HEK293 (cell line): ENCODE data around the gene SERINC4.

Source experiments
- CTCF ChIA-PET: fragments of 350-600 bp; formaldehyde crosslinking; extraction: SDS; loops from one replicate; lab custom pipeline; 2021; ENCODE audit warnings: antibody characterized with exemption; lab: Yijun Ruan, JAX
- POLR2A ChIA-PET: fragments of 300-600 bp; formaldehyde crosslinking; extraction: SDS; loops from one replicate; lab custom pipeline; 2020; ENCODE audit warnings: antibody characterized with exemption, inconsistent platforms; lab: Yijun Ruan, JAX
- H3K27ac ChIP-seq: fragments of 200-500 bp; sonication (Bioruptor generic); 2 replicates; pipeline ENCODE4 v1.5.1; 2014; ENCODE audit warnings: low read depth, low read length, control low read depth, inconsistent platforms; ENCODE audit errors: extremely low read depth
- H3K36me3 ChIP-seq, 2 experiments: fragments of 200-500 bp in 1 of 2; sonication (Bioruptor generic) in 1 of 2; 1 replicate in 1 of 2; 2 replicates in 1 of 2; pipeline ENCODE4 v1.5.1; 2014 to 2017; ENCODE audit warnings: inconsistent platforms in 2 of 2, low read length in 2 of 2; ENCODE audit not compliant: control insufficient read depth in 2 of 2, insufficient read depth in 1 of 2
- H3K4me1 ChIP-seq: fragments of 200-500 bp; sonication (Bioruptor generic); 2 replicates; pipeline ENCODE4 v1.5.1; 2014; ENCODE audit warnings: mild to moderate bottlenecking, low read length, inconsistent platforms; ENCODE audit not compliant: control insufficient read depth, insufficient read depth
- H3K4me3 ChIP-seq: 2 replicates; pipeline ENCODE4 v1.5.1; 2011; ENCODE audit warnings: low read depth, mild to moderate bottlenecking, control low read depth, low read length, moderate library complexity
- H3K9me3 ChIP-seq: fragments of 200-500 bp; sonication (Bioruptor generic); 2 replicates; pipeline ENCODE4 v1.5.1; 2014; ENCODE audit warnings: low read depth, low read length, inconsistent platforms; ENCODE audit not compliant: control insufficient read depth, insufficient read depth
- GLIS1 ChIP-seq: fragments of 450-650 bp; formaldehyde crosslinking; IDR thresholded peaks from 2 replicates; pipeline ENCODE4 v1.5.1; 2016; ENCODE audit warnings: missing biosample characterization, missing genetic modification characterization
- HOXA7 ChIP-seq: sonication (generic); formaldehyde crosslinking; IDR thresholded peaks from 2 replicates; pipeline ENCODE4 v1.8.1; 2022; ENCODE audit warnings: missing genetic modification reagents, borderline replicate concordance
- HOXD13 ChIP-seq: sonication (generic); formaldehyde crosslinking; IDR thresholded peaks from 2 replicates; pipeline ENCODE4 v1.8.0; 2022; ENCODE audit warnings: missing genetic modification reagents, borderline replicate concordance
- KLF7 ChIP-seq: fragments of 450-650 bp; formaldehyde crosslinking; IDR thresholded peaks from 2 replicates; pipeline ENCODE4 v1.5.1; 2016; ENCODE audit warnings: missing biosample characterization, missing genetic modification characterization, borderline replicate concordance
- PRDM1 ChIP-seq: fragments of 450-650 bp; formaldehyde crosslinking; IDR thresholded peaks from 2 replicates; pipeline ENCODE4; 2016; ENCODE audit warnings: missing biosample characterization, missing genetic modification characterization
- SP3 ChIP-seq: fragments of 450-650 bp; formaldehyde crosslinking; IDR thresholded peaks from 2 replicates; pipeline ENCODE4 v1.5.1; 2016; ENCODE audit warnings: missing biosample characterization, missing genetic modification characterization
- ZBTB48 ChIP-seq: fragments of 450-650 bp; formaldehyde crosslinking; IDR thresholded peaks from 2 replicates; pipeline ENCODE4 v1.5.1; 2016; ENCODE audit warnings: missing biosample characterization, missing genetic modification characterization
- ZIC2 ChIP-seq: fragments of 450-650 bp; formaldehyde crosslinking; IDR thresholded peaks from 2 replicates; pipeline ENCODE4 v1.5.1; 2016; ENCODE audit warnings: missing biosample characterization, missing genetic modification characterization
- ZNF10 ChIP-seq: fragments of 450-650 bp; formaldehyde crosslinking; IDR thresholded peaks from 2 replicates; pipeline ENCODE4 v1.5.1; 2017; ENCODE audit warnings: missing biosample characterization, missing genetic modification characterization
- ZNF16 ChIP-seq: fragments of 450-650 bp; formaldehyde crosslinking; IDR thresholded peaks from 2 replicates; pipeline ENCODE4 v1.5.1; 2016; ENCODE audit warnings: low read depth, missing biosample characterization, missing genetic modification characterization
- ZNF24 ChIP-seq: fragments of 450-650 bp; formaldehyde crosslinking; IDR thresholded peaks from 2 replicates; pipeline ENCODE4 v1.5.1; 2016; ENCODE audit warnings: missing biosample characterization, missing genetic modification characterization
- ZNF473 ChIP-seq: fragments of 450-650 bp; formaldehyde crosslinking; IDR thresholded peaks from 2 replicates; pipeline ENCODE4 v1.5.1; 2017; ENCODE audit warnings: missing biosample characterization, missing genetic modification characterization
- ZNF610 ChIP-seq: fragments of 450-650 bp; formaldehyde crosslinking; IDR thresholded peaks from 2 replicates; pipeline ENCODE4 v1.5.1; 2016; ENCODE audit warnings: missing biosample characterization, missing genetic modification characterization, borderline replicate concordance
- ZNF658 ChIP-seq: fragments of 450-650 bp; formaldehyde crosslinking; IDR thresholded peaks from 2 replicates; pipeline ENCODE4; 2016; ENCODE audit warnings: missing biosample characterization, missing genetic modification characterization
- TF ChIP-seq, protein P1 (sequence below): fragments of 450-650 bp; formaldehyde crosslinking; IDR thresholded peaks from 2 replicates; pipeline ENCODE4 v1.5.1; 2016; ENCODE audit warnings: missing biosample characterization, missing genetic modification characterization
- TF ChIP-seq, protein P2 (sequence below): fragments of 450-650 bp; formaldehyde crosslinking; IDR thresholded peaks from 2 replicates; pipeline ENCODE4 v1.5.1; 2016; ENCODE audit warnings: missing biosample characterization, missing genetic modification characterization
- TF ChIP-seq, protein P3 (sequence below): fragments of 450-650 bp; formaldehyde crosslinking; IDR thresholded peaks from 2 replicates; pipeline ENCODE4 v1.5.1; 2016; ENCODE audit warnings: missing biosample characterization, missing genetic modification characterization
- TF ChIP-seq, protein P4 (sequence below): fragments of 450-650 bp; formaldehyde crosslinking; IDR thresholded peaks from 2 replicates; pipeline ENCODE4 v1.5.1; 2016; ENCODE audit warnings: missing biosample characterization, missing genetic modification characterization
- TF ChIP-seq, protein P5 (sequence below): fragments of 450-650 bp; IDR thresholded peaks from 2 replicates; pipeline ENCODE4 v1.5.1; 2018; ENCODE audit warnings: missing biosample characterization, missing genetic modification characterization

SERINC4 gene

DNA sequence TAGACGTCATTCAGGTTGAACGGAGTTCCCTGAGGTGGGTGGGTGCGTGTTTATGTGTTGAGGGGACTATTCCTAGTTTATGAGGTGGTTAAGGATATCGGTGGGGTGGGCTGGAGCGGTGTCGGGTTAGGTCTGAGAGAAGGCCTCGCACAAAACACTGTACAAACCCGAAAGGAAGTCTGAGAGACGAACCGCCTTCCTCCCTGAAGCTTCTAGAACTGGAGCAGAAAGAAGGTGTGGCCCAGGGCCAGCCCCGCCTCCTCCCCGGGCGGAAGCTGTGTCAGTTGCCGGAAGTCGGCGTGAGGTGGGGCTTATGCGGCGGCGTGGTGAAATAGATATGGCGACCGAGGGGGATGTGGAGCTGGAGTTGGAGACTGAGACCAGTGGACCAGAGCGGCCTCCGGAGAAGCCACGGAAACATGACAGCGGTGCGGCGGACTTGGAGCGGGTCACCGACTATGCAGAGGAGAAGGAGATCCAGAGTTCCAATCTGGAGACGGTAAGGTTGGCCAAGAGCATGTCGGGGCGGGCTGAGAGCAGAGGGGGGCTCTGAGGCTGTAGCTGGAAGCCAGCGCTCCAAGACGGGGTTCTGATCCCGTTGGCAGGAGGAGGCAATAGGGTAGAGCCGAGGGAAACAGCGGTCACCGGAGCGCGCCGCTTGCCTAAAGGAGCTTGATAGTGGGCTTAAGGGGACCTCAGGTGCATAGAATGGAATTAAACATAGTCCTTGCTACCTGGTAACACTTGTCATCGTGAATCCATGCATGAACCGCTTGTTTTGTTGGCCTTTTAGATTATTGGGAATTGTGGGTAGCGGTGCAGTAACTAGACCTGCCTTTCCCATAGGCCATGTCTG is 494 bp upstream of the SERINC4 start, which contains the start of gene HYPK (continued):
- TF ChIP-seq, protein P1, sequence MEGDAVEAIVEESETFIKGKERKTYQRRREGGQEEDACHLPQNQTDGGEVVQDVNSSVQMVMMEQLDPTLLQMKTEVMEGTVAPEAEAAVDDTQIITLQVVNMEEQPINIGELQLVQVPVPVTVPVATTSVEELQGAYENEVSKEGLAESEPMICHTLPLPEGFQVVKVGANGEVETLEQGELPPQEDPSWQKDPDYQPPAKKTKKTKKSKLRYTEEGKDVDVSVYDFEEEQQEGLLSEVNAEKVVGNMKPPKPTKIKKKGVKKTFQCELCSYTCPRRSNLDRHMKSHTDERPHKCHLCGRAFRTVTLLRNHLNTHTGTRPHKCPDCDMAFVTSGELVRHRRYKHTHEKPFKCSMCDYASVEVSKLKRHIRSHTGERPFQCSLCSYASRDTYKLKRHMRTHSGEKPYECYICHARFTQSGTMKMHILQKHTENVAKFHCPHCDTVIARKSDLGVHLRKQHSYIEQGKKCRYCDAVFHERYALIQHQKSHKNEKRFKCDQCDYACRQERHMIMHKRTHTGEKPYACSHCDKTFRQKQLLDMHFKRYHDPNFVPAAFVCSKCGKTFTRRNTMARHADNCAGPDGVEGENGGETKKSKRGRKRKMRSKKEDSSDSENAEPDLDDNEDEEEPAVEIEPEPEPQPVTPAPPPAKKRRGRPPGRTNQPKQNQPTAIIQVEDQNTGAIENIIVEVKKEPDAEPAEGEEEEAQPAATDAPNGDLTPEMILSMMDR (tag by site-specific recombination): no peak
- TF ChIP-seq HOXA7 (CRISPR knock-in tag): no peak
- no peak for TF ChIP-seq ZNF10 (tag by site-specific recombination)
- TF ChIP-seq KLF7 (tag by site-specific recombination): peak; percentile 47; the same call in 1 of the 2 replicates
- TF ChIP-seq, protein P2, sequence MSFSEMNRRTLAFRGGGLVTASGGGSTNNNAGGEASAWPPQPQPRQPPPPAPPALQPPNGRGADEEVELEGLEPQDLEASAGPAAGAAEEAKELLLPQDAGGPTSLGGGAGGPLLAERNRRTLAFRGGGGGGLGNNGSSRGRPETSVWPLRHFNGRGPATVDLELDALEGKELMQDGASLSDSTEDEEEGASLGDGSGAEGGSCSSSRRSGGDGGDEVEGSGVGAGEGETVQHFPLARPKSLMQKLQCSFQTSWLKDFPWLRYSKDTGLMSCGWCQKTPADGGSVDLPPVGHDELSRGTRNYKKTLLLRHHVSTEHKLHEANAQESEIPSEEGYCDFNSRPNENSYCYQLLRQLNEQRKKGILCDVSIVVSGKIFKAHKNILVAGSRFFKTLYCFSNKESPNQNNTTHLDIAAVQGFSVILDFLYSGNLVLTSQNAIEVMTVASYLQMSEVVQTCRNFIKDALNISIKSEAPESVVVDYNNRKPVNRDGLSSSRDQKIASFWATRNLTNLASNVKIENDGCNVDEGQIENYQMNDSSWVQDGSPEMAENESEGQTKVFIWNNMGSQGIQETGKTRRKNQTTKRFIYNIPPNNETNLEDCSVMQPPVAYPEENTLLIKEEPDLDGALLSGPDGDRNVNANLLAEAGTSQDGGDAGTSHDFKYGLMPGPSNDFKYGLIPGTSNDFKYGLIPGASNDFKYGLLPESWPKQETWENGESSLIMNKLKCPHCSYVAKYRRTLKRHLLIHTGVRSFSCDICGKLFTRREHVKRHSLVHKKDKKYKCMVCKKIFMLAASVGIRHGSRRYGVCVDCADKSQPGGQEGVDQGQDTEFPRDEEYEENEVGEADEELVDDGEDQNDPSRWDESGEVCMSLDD (tag by site-specific recombination): no peak
- TF ChIP-seq SP3 (tag by site-specific recombination): peak; percentile 82
- no peak for TF ChIP-seq HOXD13 (CRISPR knock-in tag)
- TF ChIP-seq ZNF610: no peak
- TF ChIP-seq, protein P3, sequence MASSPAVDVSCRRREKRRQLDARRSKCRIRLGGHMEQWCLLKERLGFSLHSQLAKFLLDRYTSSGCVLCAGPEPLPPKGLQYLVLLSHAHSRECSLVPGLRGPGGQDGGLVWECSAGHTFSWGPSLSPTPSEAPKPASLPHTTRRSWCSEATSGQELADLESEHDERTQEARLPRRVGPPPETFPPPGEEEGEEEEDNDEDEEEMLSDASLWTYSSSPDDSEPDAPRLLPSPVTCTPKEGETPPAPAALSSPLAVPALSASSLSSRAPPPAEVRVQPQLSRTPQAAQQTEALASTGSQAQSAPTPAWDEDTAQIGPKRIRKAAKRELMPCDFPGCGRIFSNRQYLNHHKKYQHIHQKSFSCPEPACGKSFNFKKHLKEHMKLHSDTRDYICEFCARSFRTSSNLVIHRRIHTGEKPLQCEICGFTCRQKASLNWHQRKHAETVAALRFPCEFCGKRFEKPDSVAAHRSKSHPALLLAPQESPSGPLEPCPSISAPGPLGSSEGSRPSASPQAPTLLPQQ (tag by site-specific recombination): peak; percentile 78
- TF ChIP-seq, protein P4, sequence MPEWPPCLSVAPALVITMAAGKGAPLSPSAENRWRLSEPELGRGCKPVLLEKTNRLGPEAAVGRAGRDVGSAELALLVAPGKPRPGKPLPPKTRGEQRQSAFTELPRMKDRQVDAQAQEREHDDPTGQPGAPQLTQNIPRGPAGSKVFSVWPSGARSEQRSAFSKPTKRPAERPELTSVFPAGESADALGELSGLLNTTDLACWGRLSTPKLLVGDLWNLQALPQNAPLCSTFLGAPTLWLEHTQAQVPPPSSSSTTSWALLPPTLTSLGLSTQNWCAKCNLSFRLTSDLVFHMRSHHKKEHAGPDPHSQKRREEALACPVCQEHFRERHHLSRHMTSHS (tag by site-specific recombination): no peak
- TF ChIP-seq ZNF658 (tag by site-specific recombination): no peak
- no peak for TF ChIP-seq ZNF16 (tag by site-specific recombination)
- TF ChIP-seq ZNF24: 0 out of 2 replicates have a peak, but pooled peaks have one; percentile 59
- TF ChIP-seq ZNF473 (tag by site-specific recombination): no peak
- TF ChIP-seq, protein P5, sequence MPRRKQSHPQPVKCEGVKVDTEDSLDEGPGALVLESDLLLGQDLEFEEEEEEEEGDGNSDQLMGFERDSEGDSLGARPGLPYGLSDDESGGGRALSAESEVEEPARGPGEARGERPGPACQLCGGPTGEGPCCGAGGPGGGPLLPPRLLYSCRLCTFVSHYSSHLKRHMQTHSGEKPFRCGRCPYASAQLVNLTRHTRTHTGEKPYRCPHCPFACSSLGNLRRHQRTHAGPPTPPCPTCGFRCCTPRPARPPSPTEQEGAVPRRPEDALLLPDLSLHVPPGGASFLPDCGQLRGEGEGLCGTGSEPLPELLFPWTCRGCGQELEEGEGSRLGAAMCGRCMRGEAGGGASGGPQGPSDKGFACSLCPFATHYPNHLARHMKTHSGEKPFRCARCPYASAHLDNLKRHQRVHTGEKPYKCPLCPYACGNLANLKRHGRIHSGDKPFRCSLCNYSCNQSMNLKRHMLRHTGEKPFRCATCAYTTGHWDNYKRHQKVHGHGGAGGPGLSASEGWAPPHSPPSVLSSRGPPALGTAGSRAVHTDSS (tag by site-specific recombination): no peak

DNA sequence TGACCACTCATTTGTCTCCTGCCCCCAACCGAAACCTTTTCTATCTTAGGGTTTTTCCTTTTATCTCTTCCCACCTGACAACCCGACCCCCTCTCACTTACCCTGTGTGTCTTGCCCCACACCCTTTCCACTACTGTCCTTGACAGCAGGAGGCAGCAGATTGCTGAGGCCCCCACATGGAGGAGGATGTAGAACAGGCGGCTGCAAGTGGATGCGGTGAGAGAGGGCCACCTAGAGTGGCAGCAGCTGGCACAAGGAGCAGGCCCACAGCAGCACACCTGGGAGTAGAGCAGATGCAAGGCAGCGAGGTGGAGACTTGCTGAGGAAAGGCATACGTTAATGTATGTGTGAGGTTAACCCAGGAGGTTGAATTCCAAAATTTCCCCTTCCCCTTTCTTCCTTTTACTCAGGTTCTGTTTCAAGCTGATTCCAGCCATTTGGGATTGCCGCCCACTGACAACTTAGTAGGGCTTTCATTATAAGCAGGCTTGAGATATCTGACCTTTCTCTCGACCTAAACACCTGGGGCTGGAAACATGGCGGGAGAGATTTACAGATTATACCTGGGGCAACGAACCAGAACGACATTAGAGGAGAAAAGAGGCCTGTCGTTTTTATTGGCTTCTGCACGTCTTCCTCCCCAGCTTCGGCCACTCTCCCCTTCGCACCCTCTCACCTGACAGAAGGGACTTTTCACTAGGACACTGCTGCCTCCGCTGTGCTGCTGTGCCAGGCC is 643 bp downstream of the SERINC4 start:
- POLR2A ChIA-PET: interaction anchor here (1.8 kb wide), 1 partner anchor 23 kb away, joined by 8 read pairs; the partner anchor contains the start of gene ELL3
- no peak overlapping the region for H3K4me3 ChIP-seq

More for the DNA sequence above, 643 bp downstream of the SERINC4 start:
- Histone ChIP-seq H3K9me3 (no peaks in the 10 kb centered on the region), H3K36me3 (peaks cover 5 to 70% of the 10 kb centered on the region in 2 experiments)
- CTCF ChIA-PET: no interaction called here
- TF ChIP-seq GLIS1 (tag by site-specific recombination) (peak; percentile 49), ZBTB48 (tag by site-specific recombination) (no peak), ZIC2 (tag by site-specific recombination) (peak; percentile 59), PRDM1 (tag by site-specific recombination) (peak; percentile 51; the same call in 1 of the 2 replicates)
- TF ChIP-seq, all 188 proteins: peak for 3
- Histone ChIP-seq H3K27ac (no peak overlapping the region), H3K4me1 (0 out of 2 replicates have a peak, but pooled peaks cover 3% of the 10 kb centered on the region)
